Measurements from ENCODE around the gene CCNK.

Gene CCNK

GRCh38 chr14:99508896-99509629 lies 27.9 kb downstream of the CCNK start:
- FAIRE-seq = no peak

- no peak for FAIRE-seq
These were observed 28.8 kb downstream of the CCNK start for GRCh38 chr14:99509871-99510555.

- no peak for FAIRE-seq
These were observed 29.4 kb downstream of the CCNK start for GRCh38 chr14:99510556-99511139.

GRCh38 chr14:99511421-99512109 lies 30.4 kb downstream of the CCNK start:
- FAIRE-seq = no peak

- no peak for FAIRE-seq
These were observed 30.9 kb downstream of the CCNK start for GRCh38 chr14:99512110-99512449.

- no peak for FAIRE-seq
These were observed 31.5 kb downstream of the CCNK start for GRCh38 chr14:99512571-99513182.

GRCh38 chr14:99513183-99513694 lies 32.0 kb downstream of the CCNK start:
- FAIRE-seq = no peak

- no peak for FAIRE-seq
These were observed 32.8 kb downstream of the CCNK start for GRCh38 chr14:99513946-99514551.

- FAIRE-seq = no peak
These were observed 33.5 kb downstream of the CCNK start for GRCh38 chr14:99514552-99515300.

- FAIRE-seq = no peak
These were observed 34.3 kb downstream of the CCNK start for GRCh38 chr14:99515301-99516155.

- no peak for FAIRE-seq
These were observed 35.1 kb downstream of the CCNK start for GRCh38 chr14:99516156-99516870.

- no peak for FAIRE-seq
These were observed 35.8 kb downstream of the CCNK start for GRCh38 chr14:99516871-99517642.

- no peak for FAIRE-seq
These were observed 36.6 kb downstream of the CCNK start for GRCh38 chr14:99517643-99518381.

- FAIRE-seq = no peak
These were observed 37.5 kb downstream of the CCNK start for GRCh38 chr14:99518441-99519346.

GRCh38 chr14:99519347-99519881 lies 38.2 kb downstream of the CCNK start:
- FAIRE-seq = no peak

GRCh38 chr14:99519931-99520421 lies 38.8 kb downstream of the CCNK start:
- no peak for FAIRE-seq

- FAIRE-seq = no peak
These were observed 39.4 kb downstream of the CCNK start for GRCh38 chr14:99520571-99521081.

Data from endometrium (tissue), 2 donors.